ENCODE results near the gene TSFM.
A peak's percentile ranks its signal among the peaks of the same experiment; 100 is the strongest.
"Not testable (repeated sequence)": the region's sequence is repeated elsewhere in the genome, so short reads cannot be mapped to it uniquely, and the experiment has no call there.

The TSFM gene

GRCh38 chr12:57761391-57761998, 21.1 kb upstream of the TSFM start:
- DNase-seq, result no peak

GRCh38 chr12:57762463-57762862, 20.1 kb upstream of the TSFM start:
- no peak for DNase-seq

- DNase-seq, result no peak
These were observed 18.5 kb upstream of the TSFM start for GRCh38 chr12:57763881-57764661.

- DNase-seq, result no peak
These were observed 18.0 kb upstream of the TSFM start for GRCh38 chr12:57764662-57765002.

- peak; percentile 60 for DNase-seq
These were observed 17.4 kb upstream of the TSFM start for GRCh38 chr12:57765003-57765697.

GRCh38 chr12:57765698-57766463, 16.7 kb upstream of the TSFM start:
- no peak for DNase-seq

- DNase-seq, result peak; percentile 38
These were observed 15.9 kb upstream of the TSFM start, which contains the start of gene CYP27B1 for GRCh38 chr12:57766464-57767304. Gene CYP27B1, minus strand, starts transcription at chr12:57767078. Its CDS starts 37 bp downstream, at chr12:57767041.

- no peak for DNase-seq
These were observed 15.3 kb upstream of the TSFM start for GRCh38 chr12:57767305-57767698.

GRCh38 chr12:57767876-57768275, 14.7 kb upstream of the TSFM start:
- no peak for DNase-seq

GRCh38 chr12:57769594-57769993, 13.0 kb upstream of the TSFM start:
- no peak for DNase-seq

GRCh38 chr12:57770734-57771133, 11.9 kb upstream of the TSFM start:
- DNase-seq, result no peak

GRCh38 chr12:57771236-57771872, 11.2 kb upstream of the TSFM start:
- no peak for DNase-seq

GRCh38 chr12:57771873-57772428, 10.6 kb upstream of the TSFM start, which contains the start of gene METTL1:
Gene METTL1, minus strand, starts transcription at chr12:57772105. Its CDS starts 22 bp downstream, at chr12:57772083.
- peak; percentile 98 for DNase-seq

- peak; percentile 85 for DNase-seq
These were observed 9.9 kb upstream of the TSFM start, which contains the start of gene EEF1AKMT3 for GRCh38 chr12:57772429-57773322. Gene EEF1AKMT3, plus strand, starts transcription at chr12:57772614. Its CDS starts 111 bp downstream, at chr12:57772725.

- not testable (repeated sequence) for DNase-seq
These were observed 8.0 kb upstream of the TSFM start for GRCh38 chr12:57774634-57775033.

- no peak for DNase-seq
These were observed 7.5 kb upstream of the TSFM start for GRCh38 chr12:57775044-57775443.

GRCh38 chr12:57775563-57776246, 6.9 kb upstream of the TSFM start:
- no peak for DNase-seq

- DNase-seq, result no peak
These were observed 6.4 kb upstream of the TSFM start for GRCh38 chr12:57776247-57776587.

GRCh38 chr12:57777367-57777766, 5.2 kb upstream of the TSFM start:
- no peak for DNase-seq
